Mesenchymal stem cell (in vitro differentiated cells and primary cell): Measurements from ENCODE around the gene NMNAT2.
A peak's percentile ranks its signal among the peaks of the same experiment; 100 is the strongest.

Experiments used
- DNase-seq: peaks from one replicate; pipeline ENCODE4 v3.0.0-alpha.2; 2013
- H2AFZ ChIP-seq: one replicate; pipeline ENCODE4 v1.6.1; 2013; ENCODE audit warnings: low read depth, mild to moderate bottlenecking, control low read depth, inconsistent platforms, low read length, moderate library complexity
- H2AK5ac ChIP-seq: 2 replicates; pipeline ENCODE4 v1.6.1; 2013; ENCODE audit warnings: low read length, moderate library complexity, mild to moderate bottlenecking, inconsistent platforms; ENCODE audit not compliant: severe bottlenecking
- H2BK120ac ChIP-seq: one replicate; pipeline ENCODE4 v1.6.1; 2013; ENCODE audit warnings: low read depth, mild to moderate bottlenecking, inconsistent platforms, low read length, moderate library complexity
- H2BK12ac ChIP-seq, 2 experiments: one replicate each; pipeline ENCODE4 v1.6.1; 2013; ENCODE audit warnings: inconsistent platforms in 2 of 2, low read length in 2 of 2, mild to moderate bottlenecking in 2 of 2, moderate library complexity in 2 of 2, control low read depth in 1 of 2
- H2BK15ac ChIP-seq: one replicate; pipeline ENCODE4 v1.6.1; 2013; ENCODE audit warnings: mild to moderate bottlenecking, low read depth, inconsistent platforms; ENCODE audit not compliant: poor library complexity, severe bottlenecking
- H2BK5ac ChIP-seq: 2 replicates; pipeline ENCODE4 v1.6.1; 2013; ENCODE audit warnings: low read depth, mild to moderate bottlenecking, low read length, control low read depth, inconsistent platforms; ENCODE audit not compliant: poor library complexity, severe bottlenecking
- H3K14ac ChIP-seq, 2 experiments: one replicate each; pipeline ENCODE4 v1.6.1; 2013; ENCODE audit warnings: inconsistent platforms in 2 of 2, low read length in 2 of 2, control low read depth in 1 of 2, mild to moderate bottlenecking in 1 of 2, moderate library complexity in 1 of 2
- H3K18ac ChIP-seq, 2 experiments: one replicate each; pipeline ENCODE4 v1.6.1; 2013; ENCODE audit warnings: inconsistent platforms in 2 of 2, low read length in 2 of 2, control low read depth in 1 of 2, low read depth in 1 of 2, mild to moderate bottlenecking in 1 of 2
- H3K23ac ChIP-seq, 2 experiments: one replicate each; pipeline ENCODE4 v1.6.1; 2013; ENCODE audit warnings: inconsistent platforms in 2 of 2, low read length in 2 of 2, mild to moderate bottlenecking in 2 of 2, moderate library complexity in 2 of 2, control low read depth in 1 of 2
- H3K27ac ChIP-seq: 2 replicates; pipeline ENCODE4 v1.5.1; 2013; ENCODE audit warnings: mild to moderate bottlenecking, moderate library complexity, low read length, control low read depth, inconsistent platforms; ENCODE audit not compliant: poor library complexity, severe bottlenecking
- H3K27me3 ChIP-seq, 2 experiments: 2 replicates each; pipeline versions ENCODE4 v1.6.1 to v1.7.0; 2013; ENCODE audit warnings: low read length in 2 of 2, mild to moderate bottlenecking in 2 of 2, moderate library complexity in 2 of 2, control low read depth in 1 of 2, inconsistent platforms in 1 of 2; ENCODE audit not compliant: control insufficient read depth in 1 of 2, insufficient read depth in 1 of 2
- H3K36me3 ChIP-seq, 2 experiments: 2 replicates each; pipeline versions ENCODE4 v1.6.1 to v1.7.0; 2013; ENCODE audit warnings: low read length in 2 of 2, control low read depth in 1 of 2, inconsistent platforms in 1 of 2, low read depth in 1 of 2, mild to moderate bottlenecking in 1 of 2; ENCODE audit not compliant: insufficient read depth in 2 of 2, control insufficient read depth in 1 of 2
- H3K4ac ChIP-seq, 2 experiments: one replicate each; pipeline ENCODE4 v1.6.1; 2013; ENCODE audit warnings: inconsistent platforms in 2 of 2, low read length in 2 of 2, mild to moderate bottlenecking in 2 of 2, moderate library complexity in 2 of 2, control low read depth in 1 of 2, low read depth in 1 of 2
- H3K4me1 ChIP-seq: 2 replicates; pipeline ENCODE4 v1.6.1; 2013; ENCODE audit warnings: low read depth, low read length, control low read depth; ENCODE audit not compliant: control insufficient read depth, insufficient read depth
- H3K4me2 ChIP-seq: 2 replicates; pipeline ENCODE4 v1.6.1; 2013; ENCODE audit warnings: low read length, mild to moderate bottlenecking, inconsistent platforms; ENCODE audit not compliant: poor library complexity, severe bottlenecking
- H3K4me3 ChIP-seq, 2 experiments: 2 replicates each; pipeline versions ENCODE4 v1.5.1 to v1.7.0; 2013; ENCODE audit warnings: low read length in 2 of 2, mild to moderate bottlenecking in 2 of 2, control low read depth in 1 of 2, low read depth in 1 of 2; ENCODE audit not compliant: insufficient read depth in 1 of 2
- H3K79me1 ChIP-seq: replicated peaks from 2 replicates; pipeline ENCODE4 v1.6.1; 2013; ENCODE audit warnings: mild to moderate bottlenecking, control low read depth, low read length, inconsistent platforms; ENCODE audit not compliant: poor library complexity, severe bottlenecking
- H3K9ac ChIP-seq: 2 replicates; pipeline ENCODE4 v1.7.0; 2013; ENCODE audit warnings: mild to moderate bottlenecking, low read length, moderate library complexity
- H3K9me3 ChIP-seq: 2 replicates; pipeline ENCODE4 v1.7.0; 2013; ENCODE audit warnings: mild to moderate bottlenecking, low read length; ENCODE audit not compliant: control insufficient read depth
- H4K8ac ChIP-seq: one replicate; pipeline ENCODE4 v1.6.1; 2013; ENCODE audit warnings: inconsistent platforms, mild to moderate bottlenecking, low read length, moderate library complexity
- H4K91ac ChIP-seq: one replicate; pipeline ENCODE4 v1.6.1; 2013; ENCODE audit warnings: mild to moderate bottlenecking, low read length, inconsistent platforms
- WGBS: methylation state at CpG from one replicate; pipeline ENCODE4 v1.1.7; 2013; ENCODE audit warnings: mixed read lengths; 5-methylcytosine and 5-hydroxymethylcytosine counted together

The NMNAT2 gene

GRCh38 chr1:183331091-183331742, 87.0 kb downstream of the NMNAT2 start:
- no peak overlapping the region for H3K27ac ChIP-seq
- H3K4me1 ChIP-seq, result peaks cover 3% of the 10 kb centered on the region
- no peak overlapping the region for H4K91ac ChIP-seq
- H2BK5ac ChIP-seq, result no peak overlapping the region
- H4K8ac ChIP-seq, result no peak overlapping the region
- H3K23ac ChIP-seq, result no peak overlapping the region
- H3K36me3 ChIP-seq, result no peaks in the 10 kb centered on the region
- H3K27me3 ChIP-seq, result peaks cover 50 to 53% of the 10 kb centered on the region in 2 experiments
- no peak overlapping the region for H2BK12ac ChIP-seq
- no peak overlapping the region for H2AK5ac ChIP-seq
- no peak overlapping the region for H3K4me3 ChIP-seq
- H3K79me1 ChIP-seq, result no peaks in the 10 kb centered on the region
- H3K14ac ChIP-seq, result no peak overlapping the region
- no peak overlapping the region for H2BK15ac ChIP-seq
- H3K9ac ChIP-seq, result no peak overlapping the region
- DNase-seq, result no peak
- 33% methylated on average over 10 of the region's 10 CpGs for WGBS
- no peak overlapping the region for H3K18ac ChIP-seq
- H3K4ac ChIP-seq, result peak overlapping the region in 1 of 2 experiments; percentile 32
- peak overlapping the region; percentile 10 for H3K4me2 ChIP-seq
- H2AFZ ChIP-seq, result no peak overlapping the region
- no peak overlapping the region for H2BK120ac ChIP-seq
- no peaks in the 10 kb centered on the region for H3K9me3 ChIP-seq

- H2AFZ ChIP-seq, result no peak overlapping the region
- no peak overlapping the region for H3K4me2 ChIP-seq
- H4K8ac ChIP-seq, result no peak overlapping the region
- peak overlapping the region in 1 of 2 experiments; percentile 56 for H2BK12ac ChIP-seq
- H3K4ac ChIP-seq, result no peak overlapping the region
- no peak overlapping the region for H3K23ac ChIP-seq
- H3K9ac ChIP-seq, result no peak overlapping the region
- DNase-seq, result no peak
- H3K4me3 ChIP-seq, result no peak overlapping the region
- H2BK5ac ChIP-seq, result no peak overlapping the region
- H2AK5ac ChIP-seq, result no peak overlapping the region
- no peak overlapping the region for H2BK15ac ChIP-seq
- H3K27me3 ChIP-seq, result peaks cover 50 to 53% of the 10 kb centered on the region in 2 experiments
- no peaks in the 10 kb centered on the region for H3K79me1 ChIP-seq
- peaks cover 3% of the 10 kb centered on the region for H3K4me1 ChIP-seq
- H4K91ac ChIP-seq, result no peak overlapping the region
- no peak overlapping the region for H2BK120ac ChIP-seq
- no peak overlapping the region for H3K27ac ChIP-seq
- no peaks in the 10 kb centered on the region for H3K36me3 ChIP-seq
- no peak overlapping the region for H3K14ac ChIP-seq
- WGBS, result 96% methylated on average over 3 of the region's 4 CpGs
- no peak overlapping the region for H3K18ac ChIP-seq
- no peaks in the 10 kb centered on the region for H3K9me3 ChIP-seq
Measured at GRCh38 chr1:183330335-183330734, 87.8 kb downstream of the NMNAT2 start.

GRCh38 chr1:183328371-183328770, 89.8 kb downstream of the NMNAT2 start:
- H3K79me1 ChIP-seq, result no peaks in the 10 kb centered on the region
- H2BK12ac ChIP-seq, result no peak overlapping the region
- 93% methylated on average over 1 of the region's 1 CpG for WGBS
- H2BK5ac ChIP-seq, result no peak overlapping the region
- no peaks in the 10 kb centered on the region for H3K9me3 ChIP-seq
- no peak overlapping the region for H2BK15ac ChIP-seq
- no peak overlapping the region for H3K4ac ChIP-seq
- peaks cover 50 to 53% of the 10 kb centered on the region in 2 experiments for H3K27me3 ChIP-seq
- no peak overlapping the region for H2AK5ac ChIP-seq
- peaks cover 3% of the 10 kb centered on the region for H3K4me1 ChIP-seq
- no peak overlapping the region for H2BK120ac ChIP-seq
- H3K36me3 ChIP-seq, result no peaks in the 10 kb centered on the region
- no peak overlapping the region for H3K27ac ChIP-seq
- H3K23ac ChIP-seq, result no peak overlapping the region
- H4K91ac ChIP-seq, result no peak overlapping the region
- H3K9ac ChIP-seq, result no peak overlapping the region
- H2AFZ ChIP-seq, result no peak overlapping the region
- H3K4me2 ChIP-seq, result no peak overlapping the region
- H3K18ac ChIP-seq, result no peak overlapping the region
- no peak for DNase-seq
- H4K8ac ChIP-seq, result no peak overlapping the region
- H3K4me3 ChIP-seq, result no peak overlapping the region
- no peak overlapping the region for H3K14ac ChIP-seq

- Histone ChIP-seq H3K14ac (no peak overlapping the region), H4K8ac (no peak overlapping the region), H3K4me2 (no peak overlapping the region), H3K23ac (no peak overlapping the region), H3K27ac (no peak overlapping the region), H3K36me3 (no peaks in the 10 kb centered on the region), H3K27me3 (peaks cover 45 to 49% of the 10 kb centered on the region in 2 experiments), H3K4me1 (peaks cover 3% of the 10 kb centered on the region), H4K91ac (no peak overlapping the region), H3K79me1 (no peaks in the 10 kb centered on the region), H2BK15ac (peak overlapping the region; percentile 1), H3K18ac (no peak overlapping the region), H3K9me3 (no peaks in the 10 kb centered on the region), H2BK12ac (no peak overlapping the region), H2AFZ (no peak overlapping the region), H2BK5ac (no peak overlapping the region), H3K9ac (no peak overlapping the region), H3K4me3 (no peak overlapping the region), H2BK120ac (no peak overlapping the region), H2AK5ac (no peak overlapping the region), H3K4ac (no peak overlapping the region)
- 84% methylated on average over 8 of the region's 11 CpGs for WGBS
- DNase-seq, result no peak
Measured at GRCh38 chr1:183327434-183328290, 90.5 kb downstream of the NMNAT2 start.
